ENCODE data around the gene ATP2B3.

ATP2B3 gene

DNA sequence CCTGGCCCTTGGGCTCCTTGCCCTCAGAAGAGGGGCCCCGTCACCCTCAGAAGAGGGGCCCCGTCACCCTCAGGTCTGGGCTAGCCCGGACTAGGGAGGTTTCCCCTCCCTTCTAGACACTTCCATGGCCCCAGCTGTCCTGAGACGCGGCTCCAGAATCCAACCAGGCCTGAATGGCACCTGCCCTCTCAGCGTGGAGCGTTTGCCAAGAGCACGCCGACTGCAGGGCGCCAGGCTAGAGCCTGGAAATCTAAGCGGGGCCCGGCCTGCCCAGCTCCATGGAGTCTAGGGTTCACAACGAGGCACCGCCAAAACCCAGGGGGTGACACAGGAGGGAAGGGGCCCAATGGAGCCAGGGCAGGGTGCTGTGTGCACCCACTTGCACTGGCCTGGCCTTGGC is 7.8 kb upstream of the ATP2B3 start:
- no peak for DNase-seq (ENCODE audit: low read depth)

DNA sequence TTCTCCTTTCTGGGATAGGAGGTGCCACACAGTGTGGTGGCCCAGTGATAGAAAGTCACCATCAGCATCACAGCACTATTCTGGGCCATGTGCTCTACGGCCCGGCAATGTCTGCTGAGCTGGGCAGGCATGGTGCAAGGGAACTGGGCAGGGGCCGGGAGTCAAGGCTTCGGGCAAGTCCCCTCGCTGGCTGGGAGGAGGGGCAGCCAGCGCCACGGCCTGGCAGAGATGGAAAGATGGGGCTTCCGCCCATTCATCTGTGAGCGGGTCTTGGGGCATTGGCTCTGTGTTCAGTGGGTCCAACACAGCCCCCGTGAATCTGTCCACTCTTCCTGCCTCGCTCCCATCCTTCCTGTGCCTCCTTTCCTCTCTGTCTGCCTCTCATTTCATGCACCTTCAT is 7.1 kb upstream of the ATP2B3 start:
- no peak for DNase-seq (ENCODE audit: low read depth)

DNA sequence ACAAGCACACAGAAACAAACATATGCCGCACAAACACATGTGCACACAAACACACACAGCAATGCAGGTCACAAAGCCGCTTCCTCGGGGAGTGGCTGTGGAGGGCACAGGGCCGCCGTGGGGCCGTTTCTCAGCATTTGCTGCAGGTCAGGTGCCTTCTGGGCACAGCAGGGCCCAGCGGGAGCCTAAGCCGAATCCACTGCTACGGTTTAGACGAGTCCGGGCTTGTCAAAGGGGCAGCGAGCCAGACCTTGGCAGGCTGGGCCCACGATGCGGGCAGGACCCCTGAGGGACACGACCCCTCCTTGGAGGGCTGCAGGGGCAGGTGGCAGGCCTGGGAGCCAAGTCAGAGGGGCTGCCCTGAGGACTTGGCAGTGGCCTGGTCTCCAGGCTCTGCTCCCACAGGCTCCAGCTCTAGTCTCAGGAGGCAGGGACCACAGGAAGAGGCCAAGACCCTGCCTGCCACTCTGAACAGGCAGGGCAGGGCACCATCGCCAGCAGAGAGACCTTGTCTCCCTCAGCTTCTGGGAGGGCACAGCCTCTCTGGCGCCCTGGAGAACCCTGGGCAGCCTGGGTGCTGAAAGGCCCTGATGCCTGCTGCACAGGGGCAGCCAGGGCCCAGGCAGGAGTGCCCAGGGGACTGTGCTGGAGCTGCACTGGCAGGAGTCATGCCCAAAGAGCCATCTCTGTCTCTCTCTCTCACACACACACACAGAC is 5.5 kb upstream of the ATP2B3 start:
- DNase-seq (ENCODE audit: low read depth) = no peak

DNA sequence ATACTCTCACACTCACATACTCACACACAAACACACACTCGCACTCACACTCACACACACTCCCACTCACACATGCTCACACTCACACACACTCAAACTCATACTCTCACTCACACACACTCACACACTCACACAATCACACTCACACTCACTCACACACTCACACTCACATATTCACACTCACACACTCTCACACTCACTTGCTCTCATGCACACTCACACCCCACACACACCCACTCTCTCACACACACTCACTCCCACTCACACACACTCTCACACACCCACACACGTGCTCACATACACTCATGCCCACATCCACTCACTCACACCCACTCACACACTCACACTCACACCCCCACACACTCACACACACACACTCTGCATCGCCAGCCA is 4.9 kb upstream of the ATP2B3 start:
- no peak for DNase-seq (ENCODE audit: low read depth)

DNA sequence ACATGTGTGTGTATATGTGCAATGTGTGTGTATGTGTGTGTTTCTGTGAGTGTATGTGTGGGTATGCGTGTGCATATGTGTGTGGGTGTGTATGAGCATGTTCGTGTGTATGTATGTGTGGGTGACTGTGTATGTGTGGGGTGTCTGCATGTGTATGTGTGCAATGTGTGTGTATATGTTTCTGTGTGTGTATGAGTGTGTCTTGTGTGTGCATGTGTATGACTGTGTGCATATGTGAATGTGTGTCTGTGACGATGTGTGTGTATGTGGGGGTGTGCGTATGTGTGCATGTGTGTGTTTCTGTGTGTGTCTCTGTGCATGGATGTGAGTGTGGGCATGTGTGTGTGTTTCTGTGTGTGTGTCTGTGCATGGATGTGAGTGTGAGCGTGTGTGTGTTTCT is 4.2 kb upstream of the ATP2B3 start:
- DNase-seq (ENCODE audit: low read depth) = no peak

- no peak for DNase-seq (ENCODE audit: low read depth)
Measured at GRCh38 chrX:153514259-153514658, 3.2 kb upstream of the ATP2B3 start.

DNA sequence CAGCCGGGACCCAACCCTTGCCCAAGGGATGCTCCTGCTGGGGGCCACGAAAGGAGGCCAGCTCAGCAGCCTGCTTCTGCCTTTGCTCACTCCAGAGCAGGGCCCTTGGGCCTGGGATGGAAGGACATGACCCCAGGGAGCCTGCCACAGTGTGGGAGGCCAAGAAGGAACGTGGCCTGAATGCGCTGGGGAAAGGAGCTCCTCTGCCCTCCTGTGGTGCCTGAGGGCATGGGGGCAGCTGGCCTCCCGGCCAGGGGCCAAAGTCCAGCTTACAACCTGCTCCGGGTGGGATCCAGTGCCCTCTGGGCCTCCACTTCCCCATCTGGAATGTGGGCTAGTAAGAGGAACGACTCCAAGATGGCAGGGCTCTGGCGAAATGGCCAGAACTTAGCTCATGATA is 2.0 kb upstream of the ATP2B3 start:
- no peak for DNase-seq (ENCODE audit: low read depth)

DNA sequence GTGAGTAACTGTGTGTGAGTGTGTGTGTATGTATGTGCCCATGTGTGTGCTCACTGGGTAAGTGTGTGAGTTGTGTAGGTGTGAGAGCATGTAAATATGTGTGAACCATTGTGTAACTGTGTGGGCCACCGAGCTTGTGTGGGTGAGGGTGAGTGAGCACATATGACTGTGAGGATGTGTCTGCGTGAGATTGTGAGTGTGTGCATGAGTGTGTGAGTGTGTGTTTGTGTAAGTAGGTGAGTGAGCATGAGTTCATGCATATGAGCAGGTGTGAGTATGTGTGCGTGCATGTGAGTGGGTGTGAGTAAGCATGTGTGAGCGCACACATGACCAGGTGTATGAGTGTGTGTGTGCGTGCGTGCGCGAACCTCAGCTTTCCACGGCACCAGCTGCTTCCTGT is 1.4 kb upstream of the ATP2B3 start:
- DNase-seq (ENCODE audit: low read depth) = no peak

GRCh38 chrX:153517946-153518834 is 748 bp downstream of the ATP2B3 start:
- no peak for DNase-seq (ENCODE audit: low read depth)

GRCh38 chrX:153519569-153520286 is 2.3 kb downstream of the ATP2B3 start:
- DNase-seq (ENCODE audit: low read depth) = peak; percentile 51

DNA sequence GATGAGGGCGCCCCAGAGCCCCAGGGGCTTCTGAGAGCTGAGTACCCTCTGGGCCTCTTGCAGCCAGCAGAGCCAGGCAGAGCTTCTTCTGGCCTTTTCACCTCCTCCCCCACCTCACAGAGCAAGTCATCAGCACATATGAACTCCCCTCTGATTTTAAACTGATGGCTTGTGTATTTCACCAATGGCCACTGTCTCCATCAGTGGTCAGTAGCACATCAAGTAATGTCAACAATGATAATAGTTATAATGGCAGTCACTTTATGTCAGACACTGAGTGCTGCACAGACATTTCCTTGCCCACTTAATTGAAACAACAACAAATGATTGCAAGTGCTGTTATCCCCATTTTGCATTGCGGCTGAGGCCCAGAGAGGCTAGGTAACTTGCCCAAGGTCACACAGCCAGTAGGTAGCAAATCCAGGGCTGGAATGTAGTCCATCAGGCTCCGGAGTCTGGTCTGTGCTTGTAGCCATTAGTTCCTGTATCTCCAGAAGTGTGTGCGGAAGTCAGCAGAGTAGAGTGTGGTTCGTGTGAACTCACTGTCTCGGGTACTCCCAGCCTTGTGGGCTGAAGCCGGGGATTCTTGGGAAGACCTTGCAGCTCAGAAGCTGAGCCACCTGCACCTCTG is 3.0 kb downstream of the ATP2B3 start:
- peak; percentile 5 for DNase-seq (ENCODE audit: low read depth)

GRCh38 chrX:153521034-153521433 is 3.6 kb downstream of the ATP2B3 start:
- peak; percentile 12 for DNase-seq (ENCODE audit: low read depth)

DNA sequence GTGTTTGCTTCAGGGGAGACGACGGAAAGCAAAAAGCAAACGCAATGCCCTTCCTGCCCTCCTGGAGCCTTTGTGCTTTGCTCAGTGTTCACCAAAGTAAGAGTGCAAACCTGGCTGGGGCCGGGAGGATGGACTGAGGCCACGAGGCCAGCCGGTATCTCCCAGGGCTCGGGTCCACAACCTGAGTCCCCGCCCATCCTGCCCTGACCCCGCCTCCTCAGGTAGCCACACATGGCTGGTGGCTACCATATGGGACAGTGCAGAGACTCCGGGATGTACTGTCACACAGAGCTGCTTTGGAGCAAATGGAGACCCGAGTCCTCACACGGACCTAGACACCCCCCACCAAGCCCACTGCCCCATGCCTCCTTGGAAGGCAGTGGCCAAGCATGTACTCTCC is 4.8 kb downstream of the ATP2B3 start:
- DNase-seq (ENCODE audit: low read depth) = no peak

DNA sequence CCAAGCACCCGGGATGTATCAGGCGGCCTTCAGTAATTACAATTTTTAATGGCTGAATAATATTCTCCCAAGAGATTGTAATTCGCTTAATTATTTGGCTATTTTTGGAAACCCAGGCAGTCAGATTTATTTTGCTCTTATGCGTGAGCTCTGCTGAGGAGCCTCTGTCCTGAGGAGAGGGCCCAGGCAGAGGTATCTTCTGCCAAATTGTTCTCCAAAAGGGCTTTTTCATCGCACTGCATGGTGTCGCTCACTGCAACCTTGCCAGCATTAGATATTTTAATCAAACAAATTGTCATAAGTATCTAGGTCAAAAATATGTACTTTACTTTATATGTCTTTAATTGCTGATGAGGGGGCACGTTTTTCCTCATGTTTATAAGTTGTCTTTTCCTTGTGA is 5.8 kb downstream of the ATP2B3 start:
- no peak for DNase-seq (ENCODE audit: low read depth)

- DNase-seq (ENCODE audit: low read depth) = no peak
Measured at GRCh38 chrX:153524234-153524633, 6.8 kb downstream of the ATP2B3 start.

DNA sequence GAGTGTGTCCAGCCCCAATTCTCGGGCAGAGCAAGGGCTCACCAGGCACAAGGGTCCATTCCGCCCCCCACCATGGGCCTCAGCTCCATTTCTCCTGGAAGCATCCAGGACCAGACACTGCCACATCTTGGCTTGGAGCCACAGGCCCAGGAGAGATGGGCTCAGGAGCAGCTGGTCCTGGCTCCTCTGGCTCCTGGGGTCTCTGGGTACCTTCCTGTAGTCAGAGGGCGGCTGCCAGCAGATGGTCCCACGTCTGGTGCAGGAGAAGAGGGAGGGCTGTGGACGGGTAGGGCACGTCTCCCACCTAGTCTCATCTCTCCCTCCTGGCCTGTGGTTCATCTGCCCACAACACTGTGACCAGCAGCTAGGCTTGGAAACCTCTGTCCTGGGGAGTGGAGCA is 8.0 kb downstream of the ATP2B3 start:
- no peak for DNase-seq (ENCODE audit: low read depth)

DNA sequence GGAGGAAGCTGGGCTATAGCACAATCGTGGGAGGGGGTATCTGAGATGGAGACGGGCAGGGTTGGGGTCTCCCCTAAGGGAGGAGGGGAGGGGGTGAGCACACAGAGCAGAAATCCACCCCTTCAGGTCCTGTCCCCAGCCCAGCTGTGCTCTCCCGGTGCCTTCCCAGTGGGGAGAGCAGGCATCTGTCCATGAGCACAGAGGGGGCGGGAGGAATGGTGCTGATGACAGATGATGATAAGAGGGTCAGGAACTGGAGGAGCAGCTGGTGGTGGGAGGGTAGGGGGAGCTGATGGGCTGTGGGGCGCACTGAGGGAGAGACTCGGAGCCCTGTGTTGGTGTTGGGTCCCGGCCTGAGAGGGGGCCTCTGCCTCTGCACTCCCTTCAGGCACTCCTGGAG is 8.6 kb downstream of the ATP2B3 start:
- DNase-seq (ENCODE audit: low read depth) = no peak

- DNase-seq (ENCODE audit: low read depth) = no peak
Measured at GRCh38 chrX:153526801-153527200, 9.4 kb downstream of the ATP2B3 start.

DNA sequence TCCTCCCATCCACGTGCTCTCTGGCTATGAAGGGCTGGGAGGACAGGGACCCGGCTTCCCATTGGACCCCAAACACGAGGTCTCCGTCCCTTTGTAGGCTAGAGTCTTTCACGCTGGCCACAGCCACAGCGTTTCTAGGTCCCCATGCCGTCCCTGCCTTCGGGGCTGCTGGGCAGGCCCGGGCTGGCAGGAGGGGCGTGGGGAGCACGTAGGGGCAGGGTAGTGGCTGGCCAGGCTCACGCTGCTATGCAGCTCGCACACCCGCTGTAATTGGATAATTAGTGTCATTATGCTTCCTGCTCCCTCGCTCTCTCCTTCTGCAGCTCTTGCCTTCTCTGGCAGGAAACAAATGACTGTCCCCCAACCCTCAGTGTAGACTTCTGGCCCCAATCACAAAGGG is 9.8 kb downstream of the ATP2B3 start:
- no peak for DNase-seq (ENCODE audit: low read depth)

DNA sequence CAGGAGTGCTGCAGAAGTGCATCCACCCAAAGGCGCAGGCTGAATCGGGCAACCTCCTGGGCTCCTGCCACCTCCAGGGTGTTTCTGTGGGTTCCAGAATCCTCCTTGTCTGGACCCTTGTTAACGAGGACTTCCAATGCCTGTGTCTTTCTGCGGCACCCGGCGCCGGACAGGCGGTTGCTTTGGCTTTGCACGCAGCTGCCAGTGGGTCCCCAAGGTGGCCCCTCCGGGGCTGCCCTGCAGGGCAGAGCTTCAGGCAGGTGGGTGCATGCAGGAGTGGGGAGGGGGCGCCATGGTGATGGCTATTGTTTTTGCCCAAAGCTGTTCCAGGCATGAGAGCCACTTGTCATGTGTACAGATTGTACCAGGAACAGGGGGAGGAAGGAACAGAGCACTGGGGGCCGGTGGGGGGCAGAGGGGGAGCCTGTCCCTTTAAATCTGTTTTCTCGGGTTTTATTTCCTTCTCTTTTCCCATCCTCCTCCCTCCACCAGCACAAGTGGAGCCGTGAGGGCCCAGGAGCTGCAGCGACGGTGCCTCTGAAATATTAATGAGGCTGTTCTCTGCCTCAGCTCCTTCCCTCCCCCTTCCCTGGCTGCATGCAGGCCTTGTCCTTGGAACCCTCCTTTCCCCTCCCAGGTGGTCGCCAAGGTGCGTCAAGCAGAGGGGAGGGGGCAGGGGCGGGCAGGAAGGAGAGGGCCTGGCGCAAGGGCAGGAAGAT is 13.1 kb downstream of the ATP2B3 start:
- no peak for DNase-seq (ENCODE audit: low read depth)

DNA sequence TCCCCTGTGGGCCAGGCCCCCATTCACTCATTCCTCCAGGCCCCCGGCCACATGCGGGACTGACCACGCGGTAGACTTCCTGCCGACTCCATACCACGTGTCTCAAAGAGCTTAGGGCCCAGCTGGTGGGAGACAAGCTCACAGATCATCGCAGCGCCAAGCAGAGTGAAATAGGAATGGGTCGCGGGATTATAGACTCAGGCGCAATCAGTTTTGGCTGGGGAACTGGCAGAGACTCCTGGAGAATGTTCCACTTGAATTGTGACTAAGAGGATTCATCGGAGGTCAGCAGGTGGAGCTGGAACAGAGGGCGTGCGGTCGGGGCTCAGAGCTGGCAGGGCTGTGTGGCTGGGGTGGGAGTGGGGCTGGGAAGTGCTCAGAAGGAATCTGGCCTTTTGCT is 15.6 kb downstream of the ATP2B3 start:
- peak; percentile 25 for DNase-seq (ENCODE audit: low read depth)

DNA sequence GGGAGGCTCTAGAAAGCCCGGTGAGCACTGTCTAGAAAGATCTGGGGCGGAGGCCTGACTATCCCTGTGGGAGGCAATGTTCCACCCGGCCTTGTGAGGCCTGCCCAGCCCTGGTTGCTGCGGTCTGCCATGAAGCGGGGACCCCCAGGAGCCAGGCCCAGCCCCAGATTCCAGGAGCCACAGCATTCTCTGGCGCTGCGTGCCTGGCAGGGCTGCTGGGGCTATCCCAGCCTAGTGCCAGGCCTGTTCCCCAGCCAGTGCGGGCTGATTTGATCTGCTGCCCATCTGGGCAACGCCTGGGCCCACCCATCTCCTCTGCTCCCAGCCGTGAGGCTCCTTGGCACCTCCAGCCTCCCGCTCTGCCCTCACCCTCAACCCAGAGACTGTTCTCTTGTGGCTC is 19.6 kb downstream of the ATP2B3 start:
- no peak for DNase-seq (ENCODE audit: low read depth)

Measured in amniotic epithelial cell (primary cell).